Astrocyte (in vitro differentiated cells and primary cell): ENCODE measurements around the gene ENO2. TPM values are rescaled to one million over a fixed set of nuclear protein-coding genes. Genes with fewer than 3 reads are reported as not detected.

ENCODE experiments used
- DNase-seq: peaks from one replicate; pipeline ENCODE4 v3.0.0-alpha.2; 2010; ENCODE audit warnings: low read depth
- FAIRE-seq: peaks from 2 replicates; lab custom pipeline; 2011; peaks lifted over from hg19 to GRCh38; lab: Jason Lieb, UNC
- H2AFZ ChIP-seq: 2 replicates; pipeline ENCODE4 v1.6.0; 2012; ENCODE audit warnings: low read depth, low read length, inconsistent platforms
- H3K27ac ChIP-seq: 2 replicates; pipeline ENCODE4 v1.5.1; 2011; ENCODE audit warnings: low read depth, low read length, inconsistent platforms
- H3K27me3 ChIP-seq: 2 replicates; pipeline ENCODE4 v1.6.0; 2011; ENCODE audit warnings: low read length, inconsistent platforms; ENCODE audit not compliant: insufficient read depth
- H3K36me3 ChIP-seq: 2 replicates; pipeline ENCODE4 v1.5.1; 2011; ENCODE audit warnings: low read length, inconsistent platforms; ENCODE audit not compliant: insufficient read depth
- H3K4me1 ChIP-seq: 2 replicates; pipeline ENCODE4 v1.5.1; 2011; ENCODE audit warnings: low read length, inconsistent platforms; ENCODE audit not compliant: insufficient read depth
- H3K4me2 ChIP-seq: 2 replicates; pipeline ENCODE4 v1.6.0; 2012; ENCODE audit warnings: low read length, inconsistent platforms
- H3K4me3 ChIP-seq: 2 replicates; pipeline ENCODE4 v1.5.1; 2011; ENCODE audit warnings: low read depth, mild to moderate bottlenecking, low read length, inconsistent platforms; ENCODE audit not compliant: insufficient read depth
- H3K79me2 ChIP-seq: 2 replicates; pipeline ENCODE4 v1.6.0; 2012; ENCODE audit warnings: mild to moderate bottlenecking, low read length, inconsistent platforms; ENCODE audit not compliant: insufficient read depth
- H3K9ac ChIP-seq: 2 replicates; pipeline ENCODE4 v1.6.0; 2012; ENCODE audit warnings: mild to moderate bottlenecking, low read length, inconsistent platforms
- H3K9me3 ChIP-seq: 2 replicates; pipeline ENCODE4 v1.5.1; 2012; ENCODE audit warnings: low read depth, mild to moderate bottlenecking, low read length, inconsistent platforms; ENCODE audit not compliant: insufficient read depth
- H4K20me1 ChIP-seq: 2 replicates; pipeline ENCODE4 v1.6.0; 2012; ENCODE audit warnings: low read length, inconsistent platforms; ENCODE audit not compliant: insufficient read depth
- H3K27ac Mint-ChIP-seq: one replicate; pipeline ENCODE4 v1.8.0; 2021; ENCODE audit warnings: mild to moderate bottlenecking, mixed read lengths; ENCODE audit not compliant: unreplicated experiment
- H3K27me3 Mint-ChIP-seq: one replicate; pipeline ENCODE4 v1.8.0; 2021; ENCODE audit warnings: low read depth, mixed read lengths; ENCODE audit not compliant: unreplicated experiment
- H3K36me3 Mint-ChIP-seq: one replicate; pipeline ENCODE4 v1.8.0; 2021; ENCODE audit warnings: low read depth, mixed read lengths; ENCODE audit not compliant: unreplicated experiment
- H3K4me1 Mint-ChIP-seq: one replicate; pipeline ENCODE4 v1.8.0; 2021; ENCODE audit warnings: low read depth, mixed read lengths; ENCODE audit not compliant: unreplicated experiment
- H3K4me3 Mint-ChIP-seq: one replicate; pipeline ENCODE4 v1.8.0; 2021; ENCODE audit warnings: mild to moderate bottlenecking, moderate library complexity, mixed read lengths; ENCODE audit not compliant: unreplicated experiment
- H3K9me3 Mint-ChIP-seq: one replicate; pipeline ENCODE4 v1.8.0; 2021; ENCODE audit warnings: mild to moderate bottlenecking, mixed read lengths; ENCODE audit not compliant: unreplicated experiment
- CTCF ChIP-seq: IDR thresholded peaks from 2 replicates; pipeline ENCODE4 v1.5.1; 2011; ENCODE audit warnings: low read depth, mild to moderate bottlenecking, inconsistent platforms, low read length, moderate library complexity; ENCODE audit not compliant: insufficient read depth
- EZH2 ChIP-seq: IDR thresholded peaks from 2 replicates; pipeline ENCODE4 v1.6.1; 2012; ENCODE audit warnings: mild to moderate bottlenecking, low read length, inconsistent platforms; ENCODE audit not compliant: insufficient read depth
- total RNA-seq: library from RNA; stranded (reverse); gene quantifications from 2 replicates; pipeline ENCODE4 v1.2.1, GENCODE V29; 2021

ENO2 gene
- total RNA-seq, 1 donor from 2014 or later = 46.4 TPM

- Histone ChIP-seq H3K4me2 (peak overlapping the region; percentile 98), H3K36me3 (peaks cover 7% of the 10 kb centered on the region), H3K79me2 (peaks cover 75% of the 10 kb centered on the region), H4K20me1 (peaks cover 54% of the 10 kb centered on the region), H3K27ac (no peak overlapping the region), H2AFZ (no peak overlapping the region), H3K4me3 (peak overlapping the region; percentile 85), H3K4me1 (peaks cover 51% of the 10 kb centered on the region), H3K27me3 (no peaks in the 10 kb centered on the region), H3K9ac (peak overlapping the region; percentile 94), H3K9me3 (no peaks in the 10 kb centered on the region)
- H3K4me3 Mint-ChIP-seq = peak overlapping the region; percentile 100
- DNase-seq (no peak), FAIRE-seq (no peak)
- H3K27ac Mint-ChIP-seq = peak overlapping the region; percentile 9
- no peaks in the 10 kb centered on the region for H3K9me3 Mint-ChIP-seq
- peaks cover 11% of the 10 kb centered on the region for H3K36me3 Mint-ChIP-seq
- no peaks in the 10 kb centered on the region for H3K27me3 Mint-ChIP-seq
- TF ChIP-seq EZH2 (no peak), CTCF (no peak)
- peaks cover 58% of the 10 kb centered on the region for H3K4me1 Mint-ChIP-seq
Measured at GRCh38 chr12:6929466-6930452, 15.4 kb downstream of the ENO2 start.

GRCh38 chr12:6932766-6933165 lies 18.4 kb downstream of the ENO2 start:
- peak overlapping the region; percentile 69 for H3K4me3 Mint-ChIP-seq
- no peak for TF ChIP-seq CTCF
- no peak for TF ChIP-seq EZH2
- peaks cover 40% of the 10 kb centered on the region for H3K4me1 ChIP-seq
- H4K20me1 ChIP-seq = peaks cover 59% of the 10 kb centered on the region
- H3K4me3 ChIP-seq = no peak overlapping the region
- peaks cover 16% of the 10 kb centered on the region for H3K36me3 Mint-ChIP-seq
- H3K27ac Mint-ChIP-seq = no peak overlapping the region
- H3K27me3 Mint-ChIP-seq = no peaks in the 10 kb centered on the region
- peaks cover 41% of the 10 kb centered on the region for H3K4me1 Mint-ChIP-seq
- no peaks in the 10 kb centered on the region for H3K9me3 Mint-ChIP-seq
- no peak for FAIRE-seq
- H3K36me3 ChIP-seq = peaks cover 11% of the 10 kb centered on the region
- no peak overlapping the region for H3K27ac ChIP-seq
- H3K9ac ChIP-seq = peak overlapping the region; percentile 10
- no peak overlapping the region for H2AFZ ChIP-seq
- no peak for DNase-seq
- peaks cover 69% of the 10 kb centered on the region for H3K79me2 ChIP-seq
- H3K27me3 ChIP-seq = no peaks in the 10 kb centered on the region
- no peaks in the 10 kb centered on the region for H3K9me3 ChIP-seq
- H3K4me2 ChIP-seq = no peak overlapping the region
